PC-9 (cell line): ENCODE data around the gene KCNK6. TPM values are rescaled to one million over a fixed set of nuclear protein-coding genes. Genes with fewer than 3 reads are reported as not detected.

ENCODE experiments used
- BruUV-seq: library from RNA; stranded (reverse); fragments of 400-500 nt; replicated peaks from 2 replicates; lab custom pipeline; 2021; lab: Mats Ljungman, UMichigan
- CTCF ChIA-PET: fragments of 300-600 bp; sonication (Branson Sonifier 250); formaldehyde crosslinking; loops from one replicate; lab custom pipeline; 2022; ENCODE audit warnings: antibody characterized with exemption; lab: Charles Lee
- POLR2A ChIA-PET: fragments of 300-600 bp; sonication (Branson Sonifier 250); formaldehyde crosslinking; loops from one replicate; lab custom pipeline; 2022; ENCODE audit warnings: antibody characterized with exemption; ENCODE audit not compliant: unreplicated experiment; lab: Charles Lee
- DNase-seq, 2 experiments: peaks; one replicate each; pipeline versions ENCODE4 v3.0.0 to v3.0.0-alpha.2; 2015 to 2022; ENCODE audit warnings: mixed read lengths in 1 of 2
- H2AFZ ChIP-seq: fragments of 200-600 bp; sonication (generic); 2 replicates; pipeline ENCODE4 v1.8.1; 2017; ENCODE audit warnings: antibody characterized with exemption
- H3F3A ChIP-seq: fragments of 200-600 bp; sonication (generic); 2 replicates; pipeline ENCODE4 v1.8.1; 2017; ENCODE audit warnings: antibody characterized with exemption, mild to moderate bottlenecking, low read depth; ENCODE audit not compliant: insufficient read depth
- H3K27ac ChIP-seq: fragments of 200-600 bp; sonication (generic); 2 replicates; pipeline ENCODE4 v1.6.1; 2016; ENCODE audit warnings: mixed run types
- H3K27me3 ChIP-seq: fragments of 200-600 bp; sonication (generic); 2 replicates; pipeline ENCODE4 v1.6.1; 2016; ENCODE audit warnings: low read depth, mixed run types; ENCODE audit not compliant: insufficient read depth
- H3K36me3 ChIP-seq: fragments of 200-600 bp; sonication (generic); 2 replicates; pipeline ENCODE4 v1.6.1; 2016; ENCODE audit warnings: low read depth, mixed run types
- H3K4me1 ChIP-seq: fragments of 200-600 bp; sonication (generic); replicated peaks from 2 replicates; pipeline ENCODE4 v1.6.1; 2016; ENCODE audit warnings: mixed run types; ENCODE audit not compliant: insufficient read depth
- H3K4me2 ChIP-seq: fragments of 200-600 bp; sonication (generic); 2 replicates; pipeline ENCODE4 v1.6.1; 2017; ENCODE audit warnings: mixed run types
- H3K4me3 ChIP-seq: fragments of 200-600 bp; sonication (generic); 2 replicates; pipeline ENCODE4 v1.6.1; 2016; ENCODE audit warnings: mixed run types
- H3K79me2 ChIP-seq: fragments of 200-600 bp; sonication (generic); 2 replicates; pipeline ENCODE4 v1.6.1; 2017; ENCODE audit warnings: low read depth, mixed run types
- H3K9me2 ChIP-seq: fragments of 200-600 bp; sonication (generic); 2 replicates; pipeline ENCODE4 v1.8.1; 2017; ENCODE audit warnings: mild to moderate bottlenecking; ENCODE audit not compliant: insufficient read depth
- H3K9me3 ChIP-seq: fragments of 200-600 bp; sonication (generic); 2 replicates; pipeline ENCODE4 v1.8.1; 2016; ENCODE audit warnings: low read depth; ENCODE audit not compliant: insufficient read depth
- H4K20me1 ChIP-seq: fragments of 200-600 bp; sonication (generic); 2 replicates; pipeline ENCODE4 v1.8.1; 2017; ENCODE audit not compliant: insufficient read depth
- CTCF ChIP-seq: fragments of 200-600 bp; sonication (generic); conservative IDR thresholded peaks from 2 replicates; pipeline ENCODE4 v1.6.1; 2017; ENCODE audit warnings: mixed run types, antibody characterized with exemption, mild to moderate bottlenecking, moderate library complexity
- EZH2 ChIP-seq: fragments of 200-600 bp; sonication (generic); IDR thresholded peaks from 2 replicates; pipeline ENCODE4 v1.8.0; 2017; ENCODE audit warnings: antibody characterized with exemption, low read depth
- intact Hi-C: fragments of 100-400 bp; cut with micrococcal nuclease; formaldehyde crosslinking; loops from one replicate; pipeline ENCODE4 v1.10.0; 2022; ENCODE audit not compliant: unreplicated experiment
- total RNA-seq: library from RNA; stranded (reverse); gene quantifications from 2 replicates; pipeline ENCODE4 v1.2.3, GENCODE V29; 2021

Gene KCNK6
- total RNA-seq, 1 experiment from 2014 or later = 6.1 TPM

- ChIA-PET POLR2A (no interaction called here), CTCF (interaction anchor here (0.7 kb wide), 1 partner anchor 599 kb away, joined by 5 read pairs; no protein-coding TSS in a partner anchor)
- H3K27ac ChIP-seq = no peak overlapping the region
- intact Hi-C loops = loop anchor here (5.0 kb wide), 2 partner anchors 76 to 416 kb away; no protein-coding TSS in a partner anchor
- peaks cover 21% of the 10 kb centered on the region; the same call in 1 of the 2 replicates for H3K4me1 ChIP-seq
- H3K9me2 ChIP-seq = no peaks in the 10 kb centered on the region
- no peak overlapping the region for H2AFZ ChIP-seq
- H3K79me2 ChIP-seq = peaks cover 9% of the 10 kb centered on the region
- H3K27me3 ChIP-seq = peaks cover 17% of the 10 kb centered on the region
- no peaks in the 10 kb centered on the region for H3K36me3 ChIP-seq
- TF ChIP-seq EZH2 (no peak), CTCF (no peak)
- no peak for DNase-seq
- no peaks in the 10 kb centered on the region for H3K9me3 ChIP-seq
- H3F3A ChIP-seq = peaks cover 34% of the 10 kb centered on the region; the same call in 1 of the 2 replicates
- H4K20me1 ChIP-seq = no peaks in the 10 kb centered on the region
- H3K4me3 ChIP-seq = no peak overlapping the region
- no TSS peak for BruUV-seq
- H3K4me2 ChIP-seq = no peak overlapping the region
These were observed 985 bp upstream of the KCNK6 start for GRCh38 chr19:38318660-38319059.

GRCh38 chr19:38320969-38321339 lies 1.3 kb downstream of the KCNK6 start:
- Histone ChIP-seq H3K4me2 (no peak overlapping the region), H3K9me3 (no peaks in the 10 kb centered on the region), H3K4me3 (no peak overlapping the region), H3K4me1 (0 out of 2 replicates have a peak, but pooled peaks cover 7% of the 10 kb centered on the region), H2AFZ (no peak overlapping the region), H3F3A (peaks cover 16% of the 10 kb centered on the region; the same call in 1 of the 2 replicates), H4K20me1 (no peaks in the 10 kb centered on the region), H3K36me3 (no peaks in the 10 kb centered on the region), H3K9me2 (no peaks in the 10 kb centered on the region), H3K27me3 (peaks cover 17% of the 10 kb centered on the region), H3K79me2 (no peaks in the 10 kb centered on the region), H3K27ac (no peak overlapping the region)
- BruUV-seq = no TSS peak
- DNase-seq = no peak
- ChIA-PET POLR2A (no interaction called here), CTCF (interaction anchor here (0.6 kb wide), 1 partner anchor 424 kb away, joined by 9 read pairs; no protein-coding TSS in a partner anchor)
- TF ChIP-seq EZH2 (no peak), CTCF (no peak)
- intact Hi-C loops = no loop called here

GRCh38 chr19:38321646-38322196 lies 2.1 kb downstream of the KCNK6 start:
- Histone ChIP-seq H3K27ac (no peak overlapping the region), H3K4me1 (0 out of 2 replicates have a peak, but pooled peaks cover 3% of the 10 kb centered on the region), H2AFZ (no peak overlapping the region), H4K20me1 (no peaks in the 10 kb centered on the region), H3K9me2 (no peaks in the 10 kb centered on the region), H3K79me2 (no peaks in the 10 kb centered on the region), H3F3A (peaks cover 11% of the 10 kb centered on the region; the same call in 1 of the 2 replicates), H3K36me3 (no peaks in the 10 kb centered on the region), H3K27me3 (peaks cover 17% of the 10 kb centered on the region), H3K9me3 (no peaks in the 10 kb centered on the region), H3K4me3 (no peak overlapping the region), H3K4me2 (no peak overlapping the region)
- no peak for DNase-seq
- intact Hi-C loops = no loop called here
- CTCF ChIA-PET = no interaction called here
- POLR2A ChIA-PET = no interaction called here
- no peak for TF ChIP-seq CTCF
- no peak for TF ChIP-seq EZH2
- BruUV-seq = no TSS peak
